NCI-H69 (cell line): ENCODE data around the gene LDB2.
A peak's percentile ranks its signal among the peaks of the same experiment; 100 is the strongest.
"Not testable (repeated sequence)": the region's sequence is repeated elsewhere in the genome, so short reads cannot be mapped to it uniquely, and the experiment has no call there.

ENCODE experiments used
- DNase-seq: peaks from one replicate; lab custom pipeline; 2025; lab: John Stamatoyannopoulos, UW

The LDB2 gene

GRCh38 chr4:16544869-16545268, 353.6 kb downstream of the LDB2 start:
- no peak for DNase-seq

- DNase-seq = no peak
These were observed 354.2 kb downstream of the LDB2 start for GRCh38 chr4:16544251-16544721.

- no peak for DNase-seq
These were observed 360.5 kb downstream of the LDB2 start for GRCh38 chr4:16537926-16538325.

GRCh38 chr4:16532240-16532970, 366.0 kb downstream of the LDB2 start:
- DNase-seq = no peak

- DNase-seq = no peak
These were observed 367.5 kb downstream of the LDB2 start for GRCh38 chr4:16530688-16531635.

- DNase-seq = no peak
These were observed 373.4 kb downstream of the LDB2 start for GRCh38 chr4:16524911-16525554.

DNA sequence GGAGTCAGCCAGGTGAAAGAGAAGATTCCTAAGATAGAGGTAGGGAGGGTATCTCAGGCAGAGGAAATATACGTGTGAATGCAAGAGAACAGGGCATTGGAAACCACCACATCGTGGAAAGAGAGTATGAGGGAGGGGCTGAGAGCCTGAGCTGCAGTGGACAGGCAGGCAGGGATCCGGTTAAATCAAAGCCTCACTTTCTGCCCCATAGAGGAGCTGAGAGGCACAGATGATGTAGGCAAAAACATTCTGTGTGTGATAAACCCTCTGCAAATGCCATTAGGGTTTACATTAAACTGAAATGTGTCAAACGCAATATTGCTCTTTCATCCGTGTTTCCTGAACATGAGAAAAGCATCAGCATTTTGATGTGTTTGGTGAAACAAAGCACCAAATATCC, 374.0 kb downstream of the LDB2 start:
- DNase-seq = no peak

- DNase-seq = not testable (repeated sequence)
These were observed 374.9 kb downstream of the LDB2 start for GRCh38 chr4:16523526-16523925.

- DNase-seq = no peak
These were observed 377.1 kb downstream of the LDB2 start for GRCh38 chr4:16521156-16521915.

DNA sequence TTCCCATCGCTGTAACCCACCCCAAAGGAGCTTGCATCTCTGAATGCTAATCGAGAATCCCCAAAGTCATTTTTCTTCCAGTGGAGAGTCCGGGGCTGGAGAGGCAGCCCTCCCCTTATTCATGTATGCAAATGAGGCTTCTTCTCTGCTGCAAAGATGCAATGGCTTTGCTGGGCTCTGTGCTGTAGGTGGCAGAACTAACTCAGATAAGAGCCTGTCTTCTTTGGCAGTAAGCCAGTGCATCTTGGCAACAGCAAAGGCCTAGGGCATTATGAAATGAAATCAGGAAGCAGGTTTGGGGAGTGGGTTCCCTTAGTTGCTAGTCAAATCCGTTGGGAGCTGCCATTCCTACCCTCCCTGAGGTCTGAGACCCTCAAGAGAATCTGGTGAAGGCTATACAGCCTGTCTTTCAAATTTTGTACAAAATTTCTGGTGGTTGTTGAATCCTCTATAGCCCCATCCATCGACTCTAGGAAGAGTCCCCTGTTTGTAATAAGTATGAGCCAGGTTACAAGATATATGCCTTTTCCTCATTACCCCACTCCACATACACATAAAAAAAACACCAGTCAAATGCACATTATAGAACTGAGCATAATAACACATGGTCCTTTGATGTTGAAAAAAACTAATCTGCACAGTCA, 381.5 kb downstream of the LDB2 start:
- DNase-seq = peak; percentile 12

GRCh38 chr4:16513876-16514275, 384.6 kb downstream of the LDB2 start:
- no peak for DNase-seq

DNA sequence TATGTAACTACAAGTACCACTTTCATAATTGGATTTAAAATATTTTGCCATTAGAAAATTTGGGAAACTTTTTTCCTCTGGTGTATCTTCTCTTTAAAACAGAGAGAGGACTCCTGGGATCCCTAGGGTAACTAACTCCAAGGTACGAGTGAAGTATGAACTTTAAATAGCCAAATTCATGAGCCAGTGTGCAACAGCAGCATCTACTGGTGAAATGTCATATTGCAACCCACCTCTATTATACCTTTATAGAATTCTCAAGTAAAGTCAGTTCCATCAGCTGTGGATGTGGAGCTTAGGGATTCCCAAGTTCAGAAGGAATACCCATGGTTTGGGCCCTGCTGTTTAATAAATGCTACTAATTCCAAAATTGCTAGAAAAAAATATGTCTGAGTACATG, 389.5 kb downstream of the LDB2 start:
- DNase-seq = no peak

DNA sequence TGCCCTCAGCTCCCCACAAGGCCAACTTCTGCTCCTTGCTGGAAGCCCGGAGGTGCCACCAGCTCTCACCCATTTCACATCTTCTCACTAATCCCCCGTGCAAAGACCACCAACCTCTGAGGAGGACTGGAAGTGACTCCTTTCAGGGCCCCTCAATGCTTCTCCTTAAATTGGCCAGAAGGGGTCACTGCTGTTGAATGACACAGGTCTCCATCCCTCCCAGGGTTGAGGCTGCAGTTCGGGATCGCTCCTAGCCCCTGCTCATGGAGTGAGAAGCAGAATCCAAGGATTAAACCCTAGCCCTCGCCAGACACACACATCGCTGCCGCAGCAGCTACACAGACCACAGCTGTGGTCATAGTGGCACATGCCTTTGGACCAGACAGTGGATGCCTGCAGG, 392.7 kb downstream of the LDB2 start:
- DNase-seq = peak; percentile 1

- no peak for DNase-seq
These were observed 393.2 kb downstream of the LDB2 start for GRCh38 chr4:16505267-16505666.

DNA sequence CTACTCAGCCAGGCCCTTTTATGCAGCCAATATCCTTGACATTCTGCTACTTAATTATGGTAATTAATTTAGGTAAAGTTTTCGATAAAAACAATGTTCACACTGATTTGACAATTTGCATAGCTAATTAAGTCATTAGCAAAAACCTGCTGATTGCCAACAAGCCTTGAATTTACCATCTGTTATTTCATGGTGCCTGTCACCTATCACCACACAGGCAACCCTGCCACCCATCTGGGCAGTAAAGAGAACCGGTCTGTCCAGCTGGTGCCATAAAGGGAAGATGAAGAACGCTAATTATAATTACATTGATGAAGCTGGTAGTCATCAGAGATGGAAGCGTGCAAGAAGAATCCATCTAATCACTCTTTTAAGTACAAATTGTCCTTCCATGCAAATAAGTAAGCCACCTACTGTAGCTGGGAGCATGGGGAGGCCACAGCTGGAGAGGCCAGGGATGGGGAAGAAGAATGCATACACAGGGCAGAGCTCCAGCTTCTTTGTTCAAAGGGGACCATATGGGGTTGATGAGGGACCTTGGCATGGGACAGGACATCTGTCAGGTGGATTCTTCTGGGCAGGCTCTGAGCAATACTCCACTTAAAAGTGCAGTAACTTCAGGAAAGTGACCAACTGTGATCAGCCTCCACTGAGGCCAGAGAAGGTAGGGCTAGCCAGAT, 394.9 kb downstream of the LDB2 start:
- DNase-seq = peak; percentile 9

GRCh38 chr4:16498978-16499377, 399.5 kb downstream of the LDB2 start:
- DNase-seq = no peak

DNA sequence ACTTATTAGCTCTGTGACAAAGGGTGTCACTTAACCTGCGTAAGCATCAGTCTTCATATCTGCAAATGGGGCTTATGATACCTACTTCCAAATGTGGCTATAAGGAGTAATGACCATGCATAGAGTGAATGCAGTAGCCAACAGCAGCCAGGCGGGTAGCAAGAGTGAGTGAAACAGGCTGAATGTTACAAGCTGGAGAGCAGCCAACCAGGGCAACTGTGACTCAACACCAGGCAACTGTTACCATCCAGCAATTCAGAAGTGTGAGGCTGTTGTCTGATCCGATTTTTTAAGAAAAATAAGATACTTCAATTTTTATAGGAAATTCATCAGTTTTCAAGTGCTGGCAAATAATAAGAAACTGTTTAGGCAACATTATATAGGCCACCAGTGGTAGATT, 401.9 kb downstream of the LDB2 start:
- no peak for DNase-seq

GRCh38 chr4:16492872-16493271, 405.6 kb downstream of the LDB2 start:
- DNase-seq = no peak

DNA sequence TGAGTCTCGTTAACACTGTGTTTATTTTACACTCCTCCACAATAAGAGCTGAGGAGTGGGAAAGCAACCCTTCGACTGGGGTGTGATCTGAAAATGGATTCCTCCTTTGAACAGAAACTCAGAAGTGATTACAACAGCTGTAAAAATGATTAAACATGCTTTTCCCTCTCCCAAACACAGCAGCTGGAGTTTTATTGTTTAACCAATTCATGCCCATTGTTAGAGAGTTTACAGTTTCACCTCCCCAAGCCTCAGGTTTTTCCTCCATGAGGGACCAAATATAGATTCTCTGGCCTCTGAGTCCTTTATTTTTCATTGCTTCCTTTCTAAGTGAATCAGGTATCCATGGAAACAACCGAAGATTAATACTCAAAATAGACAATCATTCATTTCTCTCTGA, 409.2 kb downstream of the LDB2 start:
- DNase-seq = no peak

DNA sequence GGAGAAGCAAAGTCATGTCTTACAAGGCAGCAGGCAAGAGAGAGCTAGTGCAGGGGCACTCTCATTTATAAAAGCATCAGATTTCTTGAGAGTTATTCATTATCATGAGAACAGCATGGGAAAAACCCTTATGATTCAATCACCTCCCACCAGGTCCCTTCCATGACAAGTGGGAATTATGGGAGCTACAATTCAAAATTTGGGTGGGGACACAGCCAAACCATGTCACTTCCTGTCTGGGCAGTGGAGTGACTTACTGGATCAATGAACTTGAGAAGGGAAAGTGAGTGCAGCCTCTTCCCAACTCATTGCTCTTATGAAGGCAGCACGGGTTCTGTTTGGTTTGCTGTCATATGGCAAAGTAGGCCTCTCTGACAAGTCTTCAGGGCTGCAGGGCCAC, 410.4 kb downstream of the LDB2 start:
- DNase-seq = no peak

DNA sequence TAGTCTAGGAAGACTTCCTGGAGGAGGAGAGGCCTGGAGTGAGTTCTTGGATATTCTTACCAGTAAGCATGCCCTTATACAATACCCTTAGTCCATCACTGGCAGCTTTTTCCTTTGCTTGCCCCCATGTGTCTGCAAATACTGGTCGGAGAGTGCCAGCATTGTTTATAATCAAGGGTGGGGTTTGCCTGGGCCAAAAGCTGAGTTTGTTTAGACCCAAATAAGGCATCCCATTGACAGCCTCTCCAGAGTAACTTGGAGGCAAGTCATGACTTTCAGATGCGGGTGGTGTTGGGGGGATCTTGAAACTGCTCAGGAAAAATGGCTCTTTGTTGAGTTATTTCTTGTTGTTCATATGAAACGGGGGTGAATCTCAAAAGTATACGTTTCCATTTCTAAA, 413.7 kb downstream of the LDB2 start:
- DNase-seq = no peak
